ENCODE measurements around the gene VSTM2L. TPM values are rescaled to one million over a fixed set of nuclear protein-coding genes. Genes with fewer than 3 reads are reported as not detected.

Gene VSTM2L
- total RNA-seq, 2 donors from 2014 or later = 1.4 to 1.5 TPM

- no peaks in the 10 kb centered on the region for H3K27me3 ChIP-seq
- no peak for DNase-seq
- no peaks in the 10 kb centered on the region for H3K9me3 ChIP-seq
- intact Hi-C loops (cut with DNase I) = no loop called here
- H3K27ac ChIP-seq = no peak overlapping the region
- TF ChIP-seq CTCF (IDR thresholded peaks at IDR 0.05) = no peak
- H3K9ac ChIP-seq (ENCODE audit: low read depth in 2 of 2, low read length in 2 of 2) = no peak overlapping the region
- no peaks in the 10 kb centered on the region for H3K4me1 ChIP-seq
- no peaks in the 10 kb centered on the region for H3K36me3 ChIP-seq
- H3K4me3 ChIP-seq = no peak overlapping the region
These were observed 27.3 kb upstream of the VSTM2L start for GRCh38 chr20:37875460-37876175.

GRCh38 chr20:37876863-37877262 is 26.1 kb upstream of the VSTM2L start:
- no peak for TF ChIP-seq CTCF (IDR thresholded peaks at IDR 0.05)
- Histone ChIP-seq H3K9ac (ENCODE audit: low read depth in 2 of 2, low read length in 2 of 2) (no peak overlapping the region), H3K27me3 (no peaks in the 10 kb centered on the region), H3K27ac (no peak overlapping the region), H3K36me3 (no peaks in the 10 kb centered on the region), H3K9me3 (no peaks in the 10 kb centered on the region), H3K4me1 (no peaks in the 10 kb centered on the region), H3K4me3 (no peak overlapping the region)
- intact Hi-C loops (cut with DNase I) = no loop called here
- DNase-seq = no peak

DNA sequence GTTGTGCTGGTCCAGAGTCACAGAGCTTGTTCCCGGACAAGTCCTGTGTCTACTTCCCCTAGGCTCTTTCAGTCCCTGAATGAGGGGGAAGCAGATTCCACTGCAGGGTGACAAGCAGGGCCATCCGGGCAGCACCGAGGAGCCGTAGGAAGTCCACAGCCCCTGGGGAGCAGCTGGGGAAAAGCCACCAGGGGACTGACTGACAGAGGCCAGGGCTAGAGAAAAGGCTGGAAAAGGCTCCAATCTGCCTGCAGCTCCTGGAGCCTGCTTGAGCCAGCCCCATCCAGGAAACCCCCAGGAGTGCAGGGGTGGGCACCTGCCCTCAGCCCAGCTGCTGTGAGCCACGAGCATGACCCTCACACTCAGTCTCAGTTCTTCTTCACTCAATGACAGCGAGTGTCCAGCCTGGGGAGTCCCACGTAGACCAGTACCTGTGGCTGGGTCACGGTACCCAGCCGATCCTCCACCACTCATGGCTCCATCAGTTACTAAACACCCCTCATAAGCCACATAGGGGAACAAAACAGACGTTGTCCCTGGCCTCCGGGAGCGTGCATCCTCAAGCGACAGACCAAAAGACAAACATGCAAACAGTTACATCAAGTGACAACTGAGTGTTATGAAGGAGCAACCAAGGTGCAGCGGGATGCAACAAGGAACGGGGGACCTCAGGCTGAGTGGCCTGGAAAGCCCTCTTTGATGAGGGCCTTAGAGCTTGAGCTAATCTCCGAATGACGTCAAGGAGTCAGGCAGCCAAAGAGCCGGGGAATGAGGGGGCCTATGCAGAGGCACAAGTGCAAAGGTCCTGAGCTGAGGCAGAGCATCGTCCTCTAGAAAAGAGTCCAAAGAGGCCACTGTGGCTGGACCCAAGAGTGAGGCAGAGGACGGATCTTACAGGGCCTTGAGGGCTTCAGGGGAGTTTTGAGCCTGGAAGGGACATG is 24.8 kb upstream of the VSTM2L start:
- no peak overlapping the region for H3K27ac ChIP-seq
- no peaks in the 10 kb centered on the region for H3K36me3 ChIP-seq
- H3K9ac ChIP-seq (ENCODE audit: low read depth in 2 of 2, low read length in 2 of 2) = no peak overlapping the region
- no peaks in the 10 kb centered on the region for H3K4me1 ChIP-seq
- H3K4me3 ChIP-seq = no peak overlapping the region
- no peaks in the 10 kb centered on the region for H3K9me3 ChIP-seq
- intact Hi-C loops (cut with DNase I) = no loop called here
- DNase-seq = no peak
- no peak for TF ChIP-seq CTCF (IDR thresholded peaks at IDR 0.05)
- H3K27me3 ChIP-seq = no peaks in the 10 kb centered on the region

GRCh38 chr20:37878835-37879599 is 23.9 kb upstream of the VSTM2L start:
- H3K9ac ChIP-seq (ENCODE audit: low read depth in 2 of 2, low read length in 2 of 2) = no peak overlapping the region
- H3K4me1 ChIP-seq = no peaks in the 10 kb centered on the region
- H3K4me3 ChIP-seq = no peak overlapping the region
- no peaks in the 10 kb centered on the region for H3K27me3 ChIP-seq
- no peak for DNase-seq
- intact Hi-C loops (cut with DNase I) = no loop called here
- no peaks in the 10 kb centered on the region for H3K9me3 ChIP-seq
- no peak for TF ChIP-seq CTCF (IDR thresholded peaks at IDR 0.05)
- no peaks in the 10 kb centered on the region for H3K36me3 ChIP-seq
- H3K27ac ChIP-seq = no peak overlapping the region

GRCh38 chr20:37879843-37880242 is 23.1 kb upstream of the VSTM2L start:
- Histone ChIP-seq H3K4me1 (no peaks in the 10 kb centered on the region), H3K4me3 (no peak overlapping the region), H3K27me3 (no peaks in the 10 kb centered on the region), H3K9me3 (no peaks in the 10 kb centered on the region), H3K36me3 (no peaks in the 10 kb centered on the region), H3K27ac (no peak overlapping the region), H3K9ac (ENCODE audit: low read depth in 2 of 2, low read length in 2 of 2) (no peak overlapping the region)
- DNase-seq = no peak
- intact Hi-C loops (cut with DNase I) = no loop called here
- no peak for TF ChIP-seq CTCF (IDR thresholded peaks at IDR 0.05)

All from colonic mucosa (tissue), 4 donors.